ENCODE data around the gene MEGF11.

- TF ChIP-seq CTCF (conservative IDR thresholded peaks at IDR 0.05): no peak
- no peak for TF ChIP-seq EZH2 (IDR thresholded peaks at IDR 0.05; ENCODE audit: low read depth)
Measured at GRCh38 chr15:66095871-66096687, 157.5 kb downstream of the MEGF11 start.
